ENCODE measurements around the gene BTD.

GRCh38 chr3:15630646-15631350, 29.3 kb downstream of the BTD start:
- TF ChIP-seq POLR2AphosphoS5 (IDR thresholded peaks at IDR 0.05; ENCODE audit: borderline replicate concordance, low read depth, low read length) (no peak), EZH2 (IDR thresholded peaks at IDR 0.05) (no peak), FOXP2 (optimal IDR thresholded peaks at IDR 0.05; ENCODE audit: control extremely low read depth, extremely low read length, insufficient read depth) (no peak)

All from SK-N-MC (cell line).